AG04450 (cell line): ENCODE data around the gene TINAG. TPM values are rescaled to one million over a fixed set of nuclear protein-coding genes. Genes with fewer than 3 reads are reported as not detected.

Source experiments
- CTCF ChIA-PET: fragments of 300-600, 350-600 bp; formaldehyde crosslinking; extraction: SDS; loops from one replicate; lab custom pipeline; 2022; ENCODE audit warnings: antibody characterized with exemption, inconsistent platforms; lab: Charles Lee
- POLR2A ChIA-PET: fragments of 350-600 bp; formaldehyde crosslinking; extraction: SDS; loops from one replicate; lab custom pipeline; 2021; ENCODE audit warnings: antibody characterized with exemption, inconsistent platforms; lab: Yijun Ruan, JAX
- DNase-seq: peaks from one replicate; pipeline ENCODE4 v3.0.0-alpha.2; 2011; ENCODE audit warnings: low read depth, low spot score
- H3K27ac ChIP-seq: one replicate; pipeline ENCODE4 v1.5.1; 2012; ENCODE audit warnings: low read depth, low read length, control low read depth
- H3K27me3 ChIP-seq: one replicate; pipeline ENCODE4 v1.6.0; 2012; ENCODE audit warnings: low read length; ENCODE audit not compliant: control insufficient read depth, insufficient read depth
- H3K4me3 ChIP-seq: 2 replicates; pipeline ENCODE4 v1.5.1; 2011; ENCODE audit warnings: mild to moderate bottlenecking, low read depth, low read length, control low read depth
- H3K9me3 ChIP-seq: 2 replicates; pipeline ENCODE4 v1.5.1; 2012; ENCODE audit warnings: low read length; ENCODE audit not compliant: control insufficient read depth, insufficient read depth
- polyA minus RNA-seq: library from RNA; depleted of rRNA, polyadenylated mRNA; stranded (reverse); fragments of >200 nt; gene quantifications from 2 replicates; pipeline ENCODE4 v1.2.3, GENCODE V29; 2011; rRNA and poly(A)+ RNA removed
- polyA plus RNA-seq: library from polyadenylated mRNA; depleted of rRNA; stranded (reverse); fragments of >200 nt; gene quantifications from 2 replicates; pipeline ENCODE4 v1.2.3, GENCODE V29; 2011; rRNA removed
- TF ChIP-seq, protein P1 (sequence below): IDR thresholded peaks from 2 replicates; pipeline ENCODE4 v1.5.1; 2011; ENCODE audit warnings: low read depth, low read length, control low read depth, inconsistent platforms

Gene TINAG, protein sequence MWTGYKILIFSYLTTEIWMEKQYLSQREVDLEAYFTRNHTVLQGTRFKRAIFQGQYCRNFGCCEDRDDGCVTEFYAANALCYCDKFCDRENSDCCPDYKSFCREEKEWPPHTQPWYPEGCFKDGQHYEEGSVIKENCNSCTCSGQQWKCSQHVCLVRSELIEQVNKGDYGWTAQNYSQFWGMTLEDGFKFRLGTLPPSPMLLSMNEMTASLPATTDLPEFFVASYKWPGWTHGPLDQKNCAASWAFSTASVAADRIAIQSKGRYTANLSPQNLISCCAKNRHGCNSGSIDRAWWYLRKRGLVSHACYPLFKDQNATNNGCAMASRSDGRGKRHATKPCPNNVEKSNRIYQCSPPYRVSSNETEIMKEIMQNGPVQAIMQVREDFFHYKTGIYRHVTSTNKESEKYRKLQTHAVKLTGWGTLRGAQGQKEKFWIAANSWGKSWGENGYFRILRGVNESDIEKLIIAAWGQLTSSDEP
- polyA plus RNA-seq (not detected in 2 replicates), polyA minus RNA-seq (not detected in 2 replicates)

DNA sequence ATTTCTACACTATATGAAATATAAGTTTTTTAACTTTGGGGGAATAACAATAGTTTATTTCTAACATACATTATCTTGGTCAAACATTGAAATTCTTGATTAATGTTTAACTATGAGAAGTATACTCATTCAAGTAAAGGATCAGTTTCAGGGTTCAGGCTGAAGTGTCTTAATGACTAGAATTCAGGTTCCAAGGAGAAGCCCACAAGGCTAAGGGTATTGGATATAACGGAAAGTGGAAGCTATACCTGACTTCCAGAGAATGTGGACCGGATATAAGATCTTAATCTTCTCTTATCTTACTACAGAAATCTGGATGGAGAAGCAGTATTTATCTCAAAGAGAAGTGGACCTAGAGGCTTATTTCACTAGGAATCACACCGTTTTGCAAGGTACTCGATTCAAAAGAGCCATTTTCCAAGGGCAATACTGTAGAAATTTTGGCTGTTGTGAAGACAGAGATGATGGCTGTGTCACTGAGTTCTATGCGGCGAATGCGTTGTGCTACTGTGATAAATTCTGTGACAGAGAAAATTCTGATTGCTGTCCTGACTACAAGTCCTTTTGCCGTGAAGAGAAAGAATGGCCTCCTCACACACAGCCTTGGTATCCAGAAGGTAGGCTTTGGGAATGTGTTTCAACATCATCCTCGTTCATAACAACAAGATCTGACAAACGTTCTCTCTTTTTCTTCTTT, at the start of gene TINAG:
Gene TINAG, plus strand, starts transcription at position 153 of the 697 bp plus-strand sequence. Its CDS starts 110 bp downstream, at position 263.
- TF ChIP-seq, protein P1, sequence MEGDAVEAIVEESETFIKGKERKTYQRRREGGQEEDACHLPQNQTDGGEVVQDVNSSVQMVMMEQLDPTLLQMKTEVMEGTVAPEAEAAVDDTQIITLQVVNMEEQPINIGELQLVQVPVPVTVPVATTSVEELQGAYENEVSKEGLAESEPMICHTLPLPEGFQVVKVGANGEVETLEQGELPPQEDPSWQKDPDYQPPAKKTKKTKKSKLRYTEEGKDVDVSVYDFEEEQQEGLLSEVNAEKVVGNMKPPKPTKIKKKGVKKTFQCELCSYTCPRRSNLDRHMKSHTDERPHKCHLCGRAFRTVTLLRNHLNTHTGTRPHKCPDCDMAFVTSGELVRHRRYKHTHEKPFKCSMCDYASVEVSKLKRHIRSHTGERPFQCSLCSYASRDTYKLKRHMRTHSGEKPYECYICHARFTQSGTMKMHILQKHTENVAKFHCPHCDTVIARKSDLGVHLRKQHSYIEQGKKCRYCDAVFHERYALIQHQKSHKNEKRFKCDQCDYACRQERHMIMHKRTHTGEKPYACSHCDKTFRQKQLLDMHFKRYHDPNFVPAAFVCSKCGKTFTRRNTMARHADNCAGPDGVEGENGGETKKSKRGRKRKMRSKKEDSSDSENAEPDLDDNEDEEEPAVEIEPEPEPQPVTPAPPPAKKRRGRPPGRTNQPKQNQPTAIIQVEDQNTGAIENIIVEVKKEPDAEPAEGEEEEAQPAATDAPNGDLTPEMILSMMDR = no peak
- no peaks in the 10 kb centered on the region for H3K9me3 ChIP-seq
- H3K4me3 ChIP-seq = no peak within 1 kb of the TSS
- no peak within 1 kb of the TSS for H3K27ac ChIP-seq
- no peak for DNase-seq
- H3K27me3 ChIP-seq = no peaks in the 10 kb centered on the region
- ChIA-PET CTCF (interaction anchor here (0.6 kb wide), 1 partner anchor 17 kb away, joined by 3 read pairs; no protein-coding TSS in a partner anchor), POLR2A (no interaction called here)

DNA sequence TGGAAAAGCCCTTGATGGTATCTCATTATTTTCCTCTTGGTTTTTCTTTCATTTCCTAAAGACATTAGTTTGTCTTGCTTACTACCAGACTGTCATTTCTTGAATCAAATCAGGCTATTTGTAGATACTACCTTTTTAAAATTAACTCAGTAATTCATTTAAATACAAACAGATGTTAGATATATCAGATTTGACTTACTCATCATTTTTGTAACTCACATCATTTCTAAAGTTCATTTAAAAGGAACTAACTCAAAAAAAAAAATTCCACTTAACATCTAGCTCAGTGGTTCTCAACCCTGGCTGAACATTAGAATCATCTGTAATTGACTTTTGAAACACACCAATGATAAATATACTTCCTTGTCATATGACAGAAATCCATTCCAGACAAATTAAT, 48.2 kb upstream of the TINAG start:
- no peak for DNase-seq
- POLR2A ChIA-PET = no interaction called here
- no peak overlapping the region for H3K27ac ChIP-seq
- no peaks in the 10 kb centered on the region for H3K9me3 ChIP-seq
- H3K4me3 ChIP-seq = no peak overlapping the region
- CTCF ChIA-PET = no interaction called here
- TF ChIP-seq, protein P1 = no peak
- no peaks in the 10 kb centered on the region for H3K27me3 ChIP-seq

DNA sequence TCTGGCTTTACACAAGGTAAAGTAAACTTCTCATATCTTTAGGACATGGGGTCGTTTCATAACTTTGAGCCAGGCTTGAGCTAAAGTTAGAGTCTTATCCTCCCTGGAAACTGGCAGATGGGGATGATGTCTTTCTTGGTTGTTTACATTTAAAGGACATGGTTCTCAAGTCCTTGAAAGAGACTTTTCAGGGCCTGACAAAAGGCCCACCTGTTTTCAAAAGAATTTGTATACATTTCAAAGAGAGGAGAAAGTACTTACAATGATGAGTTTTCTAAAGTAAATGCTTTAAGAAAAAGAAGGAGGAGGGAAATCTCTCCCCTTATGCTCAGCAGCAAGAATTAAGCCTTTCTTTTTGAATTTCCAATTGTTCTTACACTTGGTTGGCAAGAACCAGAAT, 45.7 kb upstream of the TINAG start:
- ChIA-PET POLR2A (no interaction called here), CTCF (no interaction called here)
- TF ChIP-seq, protein P1 = no peak
- no peak overlapping the region for H3K4me3 ChIP-seq
- no peaks in the 10 kb centered on the region for H3K27me3 ChIP-seq
- no peak for DNase-seq
- no peak overlapping the region for H3K27ac ChIP-seq
- H3K9me3 ChIP-seq = no peaks in the 10 kb centered on the region

DNA sequence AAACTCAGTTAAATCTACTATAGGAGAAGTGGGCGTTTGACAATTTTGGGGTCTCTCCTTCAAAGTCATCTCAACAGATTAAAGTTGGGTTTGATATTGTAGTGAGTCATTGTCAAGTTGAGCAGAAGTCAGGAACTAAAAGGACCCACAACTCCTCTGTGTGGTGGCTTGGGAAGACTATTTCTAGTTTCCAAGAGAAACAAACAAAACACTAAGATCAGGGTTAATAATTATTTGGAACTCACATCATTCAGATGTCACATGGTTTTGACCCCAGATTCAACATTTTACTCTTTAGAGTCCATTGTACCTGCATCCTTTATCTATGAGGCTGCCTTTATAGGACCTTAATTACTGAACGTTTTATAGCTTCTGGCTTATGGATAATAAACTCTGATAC, 45.3 kb upstream of the TINAG start:
- Histone ChIP-seq H3K4me3 (no peak overlapping the region), H3K27me3 (no peaks in the 10 kb centered on the region), H3K27ac (no peak overlapping the region), H3K9me3 (no peaks in the 10 kb centered on the region)
- TF ChIP-seq, protein P1 = no peak
- no peak for DNase-seq
- CTCF ChIA-PET = no interaction called here
- POLR2A ChIA-PET = no interaction called here
